ENCODE data around the gene LRRN2. TPM values are rescaled to one million over a fixed set of nuclear protein-coding genes. Genes with fewer than 3 reads are reported as not detected.

Gene LRRN2
- polyA plus RNA-seq, 1 experiment = not detected

GRCh38 chr1:204587621-204588020, 97.9 kb downstream of the LRRN2 start:
- H3K4me3 ChIP-seq (ENCODE audit: low read depth, low read length) = no peak overlapping the region
- POLR2A ChIA-PET = no interaction called here
- TF ChIP-seq CTCF (IDR thresholded peaks at IDR 0.05; ENCODE audit: low read depth, low read length) = no peak
- CTCF ChIA-PET = no interaction called here
- no peak for DNase-seq (ENCODE audit: low read depth, low spot score)
- H3K27ac ChIP-seq (ENCODE audit: low read depth, low read length) = no peak overlapping the region
- peaks cover 2% of the 10 kb centered on the region for H3K27me3 ChIP-seq (ENCODE audit: control insufficient read depth, insufficient read depth, low read length)
- H3K9me3 ChIP-seq (ENCODE audit: control insufficient read depth, insufficient read depth, low read length) = no peaks in the 10 kb centered on the region

GRCh38 chr1:204584699-204585372, 100.7 kb downstream of the LRRN2 start:
- ChIA-PET CTCF (no interaction called here), POLR2A (interaction anchor here (0.7 kb wide), 1 partner anchor 225 kb away, joined by 3 read pairs; the partner anchor contains the start of gene PLEKHA6)
- no peak for DNase-seq (ENCODE audit: low read depth, low spot score)
- Histone ChIP-seq H3K27ac (ENCODE audit: low read depth, low read length) (no peak overlapping the region), H3K9me3 (ENCODE audit: control insufficient read depth, insufficient read depth, low read length) (no peaks in the 10 kb centered on the region), H3K4me3 (ENCODE audit: low read depth, low read length) (no peak overlapping the region), H3K27me3 (ENCODE audit: control insufficient read depth, insufficient read depth, low read length) (peaks cover 2% of the 10 kb centered on the region)
- TF ChIP-seq CTCF (IDR thresholded peaks at IDR 0.05; ENCODE audit: low read depth, low read length) = no peak

- no peak for DNase-seq (ENCODE audit: low read depth, low spot score)
- no peak for TF ChIP-seq CTCF (IDR thresholded peaks at IDR 0.05; ENCODE audit: low read depth, low read length)
- ChIA-PET CTCF (interaction anchor here (1.6 kb wide), 1 partner anchor 223 kb away, joined by 5 read pairs; no protein-coding TSS in a partner anchor), POLR2A (interaction anchor here (0.7 kb wide), 1 partner anchor 224 kb away, joined by 3 read pairs; the partner anchor contains the start of gene PLEKHA6)
- Histone ChIP-seq H3K4me3 (ENCODE audit: low read depth, low read length) (no peak overlapping the region), H3K27me3 (ENCODE audit: control insufficient read depth, insufficient read depth, low read length) (peaks cover 2% of the 10 kb centered on the region), H3K27ac (ENCODE audit: low read depth, low read length) (no peak overlapping the region), H3K9me3 (ENCODE audit: control insufficient read depth, insufficient read depth, low read length) (no peaks in the 10 kb centered on the region)
These were observed 101.5 kb downstream of the LRRN2 start for GRCh38 chr1:204583909-204584632.

DNA sequence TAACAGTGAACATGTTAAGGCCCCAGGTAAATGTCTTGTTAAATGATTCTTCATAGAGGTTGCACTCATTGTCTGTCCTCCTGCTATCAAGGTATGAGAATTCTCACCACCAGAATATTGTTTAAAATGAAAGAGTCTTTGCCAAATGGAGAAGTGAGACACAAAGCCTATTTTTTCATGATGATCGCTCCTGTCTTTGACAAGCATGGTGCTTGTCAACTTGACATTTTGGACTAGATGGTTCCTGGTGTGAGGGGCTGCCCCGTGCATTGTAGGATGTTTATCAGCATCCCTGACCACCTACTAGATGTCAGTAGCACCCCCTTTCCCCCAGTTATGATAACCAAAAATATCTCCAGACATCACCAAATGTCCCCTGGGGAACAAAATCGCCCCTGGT, 103.8 kb downstream of the LRRN2 start:
- peaks cover 2% of the 10 kb centered on the region for H3K27me3 ChIP-seq (ENCODE audit: control insufficient read depth, insufficient read depth, low read length)
- ChIA-PET CTCF (interaction anchor here (0.6 to 4.4 kb wide), 5 partner anchors 16 to 304 kb away, joined by 3 to 35 read pairs (median 3); no protein-coding TSS in a partner anchor), POLR2A (no interaction called here)
- no peak overlapping the region for H3K27ac ChIP-seq (ENCODE audit: low read depth, low read length)
- no peak for TF ChIP-seq CTCF (IDR thresholded peaks at IDR 0.05; ENCODE audit: low read depth, low read length)
- H3K9me3 ChIP-seq (ENCODE audit: control insufficient read depth, insufficient read depth, low read length) = no peaks in the 10 kb centered on the region
- no peak for DNase-seq (ENCODE audit: low read depth, low spot score)
- H3K4me3 ChIP-seq (ENCODE audit: low read depth, low read length) = no peak overlapping the region

DNA sequence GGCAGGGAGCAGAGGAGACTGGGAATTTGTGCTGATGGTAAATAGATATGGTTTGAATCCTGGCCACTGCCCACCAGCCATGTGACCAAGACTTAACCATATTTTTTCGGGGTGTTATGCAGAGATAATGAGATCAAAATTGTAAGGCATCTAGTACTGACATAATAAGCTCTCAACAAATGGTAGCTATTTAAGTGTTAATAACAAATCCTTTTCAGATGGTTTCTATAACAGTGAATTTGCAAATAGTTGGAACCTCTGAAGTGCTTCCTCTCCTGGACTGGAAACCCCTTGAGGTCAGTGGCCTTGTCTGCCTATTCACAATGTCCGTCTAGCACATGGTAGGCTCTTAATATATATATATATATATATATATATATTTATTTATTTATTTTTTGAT, 104.7 kb downstream of the LRRN2 start:
- Histone ChIP-seq H3K27me3 (ENCODE audit: control insufficient read depth, insufficient read depth, low read length) (peaks cover 6% of the 10 kb centered on the region), H3K9me3 (ENCODE audit: control insufficient read depth, insufficient read depth, low read length) (no peaks in the 10 kb centered on the region), H3K27ac (ENCODE audit: low read depth, low read length) (no peak overlapping the region), H3K4me3 (ENCODE audit: low read depth, low read length) (no peak overlapping the region)
- CTCF ChIA-PET = interaction anchor here (1.4 to 4.4 kb wide), 3 partner anchors 15 to 226 kb away, joined by 5 to 35 read pairs (median 17); no protein-coding TSS in a partner anchor
- POLR2A ChIA-PET = no interaction called here
- no peak for DNase-seq (ENCODE audit: low read depth, low spot score)
- TF ChIP-seq CTCF (IDR thresholded peaks at IDR 0.05; ENCODE audit: low read depth, low read length) = no peak
